Activated T-cell treated with anti-CD3 and anti-CD28 coated beads for 1 hour (primary cell): ENCODE data around the gene CACNA2D3.

Experiments
- DNase-seq: peaks from one replicate; pipeline ENCODE4 v3.0.0-alpha.2; 2020; ENCODE audit warnings: low read depth

The CACNA2D3 gene

GRCh38 chr3:54850484-54851018 lies 728.2 kb downstream of the CACNA2D3 start:
- DNase-seq = no peak

DNA sequence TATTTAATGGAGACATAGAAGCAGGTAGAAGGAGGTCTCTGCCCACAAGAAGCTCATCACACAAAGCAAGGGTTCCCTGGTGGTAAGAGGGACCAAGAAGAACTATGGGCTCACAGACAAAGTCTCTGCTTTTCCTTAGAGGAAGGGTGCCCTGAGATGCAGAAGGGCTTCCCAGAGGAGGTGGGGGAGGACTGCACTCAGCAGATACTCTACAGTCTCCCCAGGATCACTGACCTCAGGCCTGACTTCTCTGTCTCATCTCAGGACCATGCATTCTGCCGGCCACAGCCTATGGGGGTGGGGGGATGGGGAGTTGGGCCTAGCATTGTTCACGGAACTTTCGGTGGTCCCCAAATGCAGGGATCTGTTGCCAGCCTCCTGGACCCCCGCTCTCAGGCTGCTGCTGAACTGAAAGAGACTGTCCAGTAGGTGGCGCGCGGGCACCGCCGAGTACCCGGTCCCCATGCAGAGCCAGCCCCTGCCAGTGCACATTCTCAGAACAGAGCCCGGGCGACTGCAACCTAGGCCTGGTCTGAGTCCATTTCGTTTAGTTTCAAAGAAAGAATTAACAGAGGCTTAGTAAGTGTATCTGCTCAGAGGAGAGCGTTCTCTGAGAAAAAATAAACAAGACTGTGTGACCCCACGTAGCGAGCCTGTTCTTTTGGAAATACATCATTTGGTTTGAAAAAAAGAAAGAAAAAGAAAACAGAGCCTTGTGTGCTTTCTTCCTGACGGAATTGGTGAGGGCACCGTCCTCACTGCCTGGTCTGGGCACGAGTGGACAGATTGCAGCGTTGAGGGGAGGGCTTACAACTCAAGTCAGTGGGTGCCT lies 731.4 kb downstream of the CACNA2D3 start:
- peak; percentile 13 for DNase-seq

- DNase-seq = no peak
Observed at GRCh38 chr3:54856271-54856670, 733.9 kb downstream of the CACNA2D3 start.

- no peak for DNase-seq
Observed at GRCh38 chr3:54857343-54857742, 735.0 kb downstream of the CACNA2D3 start.

- no peak for DNase-seq
Observed at GRCh38 chr3:54858093-54858785, 735.9 kb downstream of the CACNA2D3 start.

GRCh38 chr3:54859184-54859583 lies 736.8 kb downstream of the CACNA2D3 start:
- DNase-seq = no peak

- no peak for DNase-seq
Observed at GRCh38 chr3:54861248-54862067, 739.1 kb downstream of the CACNA2D3 start.

DNA sequence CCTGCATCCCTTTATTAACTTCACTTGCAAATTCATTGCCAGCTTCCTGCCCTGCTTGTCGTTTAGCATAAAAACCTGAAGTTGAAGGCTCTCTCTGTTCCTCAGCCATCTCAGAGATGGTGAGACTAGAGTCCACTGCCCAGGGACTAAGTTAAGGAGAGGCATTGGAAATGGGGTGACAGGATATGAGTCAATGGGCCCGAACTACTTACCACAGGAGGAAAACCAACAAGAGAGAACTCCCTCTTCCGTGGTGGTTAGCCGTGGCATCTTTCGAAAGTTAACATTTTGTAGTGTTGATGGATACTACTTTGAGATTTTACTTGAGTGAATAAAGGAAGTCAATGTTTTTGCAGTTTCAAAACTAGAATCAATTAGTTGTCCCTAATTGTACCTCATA lies 740.2 kb downstream of the CACNA2D3 start:
- no peak for DNase-seq

- DNase-seq = no peak
Observed at GRCh38 chr3:54863366-54863765, 741.0 kb downstream of the CACNA2D3 start.

DNA sequence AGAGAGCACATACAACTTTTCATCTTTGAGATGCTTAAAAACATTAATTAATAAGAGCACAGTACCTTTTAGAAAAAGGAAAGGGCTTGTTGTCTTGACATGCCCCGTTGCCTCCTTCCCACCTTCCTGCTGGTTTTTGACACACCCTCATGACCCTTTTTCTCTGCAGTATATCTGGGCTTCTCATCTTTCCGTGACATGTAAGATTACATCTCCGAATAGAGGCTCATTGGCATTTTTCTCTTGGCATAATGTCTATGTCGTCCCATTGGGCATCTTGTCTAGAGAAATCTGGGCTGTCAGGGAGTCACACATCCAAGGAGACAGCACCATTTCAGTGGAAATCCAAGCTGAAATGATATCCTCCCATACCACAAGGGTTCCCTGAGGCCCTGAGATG lies 741.4 kb downstream of the CACNA2D3 start:
- no peak for DNase-seq

DNA sequence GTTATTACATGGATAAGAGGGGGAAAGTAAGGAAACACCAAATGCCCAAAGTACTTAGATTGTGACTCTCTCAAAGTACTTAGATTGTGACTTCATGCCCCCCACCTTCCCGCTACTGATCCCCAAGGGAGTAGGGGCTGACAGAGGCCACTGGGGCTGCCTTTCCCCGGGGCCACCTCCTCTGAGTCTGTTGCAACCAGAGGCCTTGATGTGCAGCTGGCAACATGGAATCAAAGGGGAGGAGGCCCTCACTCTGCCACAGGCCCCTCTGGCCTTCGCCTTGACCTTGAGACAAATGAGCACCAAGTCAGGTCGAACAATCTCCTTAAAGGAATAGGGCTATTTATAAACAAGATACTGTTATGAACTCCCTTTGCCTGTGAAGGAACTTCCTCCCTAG lies 743.0 kb downstream of the CACNA2D3 start:
- no peak for DNase-seq

DNA sequence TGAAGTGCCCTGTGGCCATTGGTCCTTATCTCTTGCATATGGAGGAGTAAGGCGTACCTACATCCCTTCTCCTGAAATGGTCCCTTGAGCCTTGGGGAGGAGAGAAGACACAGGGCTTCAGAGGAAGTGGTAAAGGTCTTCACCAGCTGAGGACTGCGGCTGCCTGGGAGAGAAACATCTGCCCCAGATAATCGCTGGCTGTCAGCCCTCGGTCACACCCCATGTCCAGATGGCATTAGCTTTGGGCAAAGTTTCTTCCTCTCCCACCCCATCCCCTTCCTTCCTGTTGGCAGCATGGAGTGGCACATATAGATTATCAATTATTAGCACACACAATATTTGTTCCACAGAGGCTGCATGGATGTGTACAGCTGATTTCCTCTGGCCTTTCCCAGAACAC lies 743.9 kb downstream of the CACNA2D3 start:
- DNase-seq = no peak

DNA sequence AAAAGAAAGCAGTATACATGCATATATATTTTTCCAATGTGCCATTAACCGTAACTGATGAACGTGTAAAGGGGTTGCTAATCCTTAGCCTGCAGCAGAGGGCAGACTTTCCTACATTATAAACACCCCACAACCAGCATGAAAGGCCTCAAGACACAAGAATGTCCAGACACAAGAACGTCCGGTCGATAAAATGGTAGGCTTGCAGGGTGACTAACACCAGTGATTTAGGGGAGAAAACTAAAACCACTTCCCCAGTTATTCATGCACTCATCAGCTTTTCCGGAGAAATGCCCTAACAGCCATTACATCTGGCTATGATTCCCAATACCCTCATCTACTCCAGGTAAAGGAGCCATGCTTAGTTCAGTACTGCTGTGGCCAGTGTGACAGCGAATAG lies 748.1 kb downstream of the CACNA2D3 start:
- DNase-seq = no peak

GRCh38 chr3:54871867-54872266 lies 749.5 kb downstream of the CACNA2D3 start:
- DNase-seq = no peak

GRCh38 chr3:54873059-54874010 lies 751.0 kb downstream of the CACNA2D3 start:
- no peak for DNase-seq

DNA sequence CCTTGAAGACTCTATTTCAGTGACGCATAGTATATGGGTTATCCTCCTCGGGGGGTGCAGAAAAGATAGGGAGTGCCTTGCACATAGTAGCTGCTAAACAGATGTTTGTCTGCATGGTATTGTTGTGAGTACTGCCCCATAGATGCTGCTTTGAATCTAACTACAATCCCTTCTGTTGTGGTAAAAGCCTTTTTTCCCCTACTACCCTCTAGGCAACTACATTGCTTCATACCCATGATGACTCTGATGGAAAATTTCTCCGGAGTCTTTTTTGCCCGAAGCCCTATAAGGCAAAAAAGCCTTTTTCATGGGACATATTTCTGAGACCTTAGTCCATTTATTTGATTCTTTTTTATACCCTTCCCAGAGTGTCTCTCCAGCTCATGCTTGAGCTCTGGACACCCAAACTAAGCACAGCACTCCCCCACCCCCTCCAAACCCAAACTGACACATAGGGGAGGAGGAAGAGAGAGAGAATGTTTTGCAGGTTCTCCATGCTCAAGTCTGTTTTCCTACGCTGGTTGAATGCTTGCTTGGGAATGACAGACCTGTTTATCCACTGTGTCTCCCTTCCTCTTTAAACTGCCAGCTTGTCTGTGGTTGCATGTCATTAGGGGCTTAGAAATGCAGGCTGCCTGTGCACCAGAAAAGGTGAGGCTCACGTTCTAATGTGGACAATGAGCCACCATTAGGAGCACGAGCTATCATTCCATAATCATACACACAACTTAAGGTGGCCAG lies 752.6 kb downstream of the CACNA2D3 start:
- DNase-seq = no peak

GRCh38 chr3:54875596-54876268 lies 753.4 kb downstream of the CACNA2D3 start:
- DNase-seq = no peak

DNA sequence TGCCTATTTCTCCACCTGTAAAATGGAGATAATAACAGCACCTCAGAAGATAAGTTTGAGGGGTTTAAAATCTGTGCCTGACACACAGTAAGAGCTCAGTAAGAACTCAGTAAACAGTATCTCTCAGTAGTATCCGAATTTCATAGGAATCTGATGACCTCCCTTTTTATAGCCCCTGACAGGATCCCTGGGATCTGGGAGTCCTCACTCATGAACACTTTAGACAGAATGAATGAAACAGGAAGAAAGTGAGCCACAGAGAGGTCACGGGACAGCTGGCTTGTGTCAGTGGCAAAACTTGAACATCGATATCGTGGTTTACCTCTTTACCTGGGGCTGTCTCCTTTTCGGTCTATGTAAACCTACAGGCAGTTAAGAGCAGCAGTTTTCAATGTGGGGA lies 754.3 kb downstream of the CACNA2D3 start:
- no peak for DNase-seq

GRCh38 chr3:54877730-54878129 lies 755.4 kb downstream of the CACNA2D3 start:
- DNase-seq = no peak

GRCh38 chr3:54878145-54878544 lies 755.8 kb downstream of the CACNA2D3 start:
- no peak for DNase-seq
